Glutamatergic neuron (in vitro differentiated cells): Measurements from ENCODE around the gene NBAS. TPM values are rescaled to one million over a fixed set of nuclear protein-coding genes. Genes with fewer than 3 reads are reported as not detected.
"Not testable (repeated sequence)": the region's sequence is repeated elsewhere in the genome, so short reads cannot be mapped to it uniquely, and the experiment has no call there.

Source experiments
- DNase-seq: peaks from one replicate; pipeline ENCODE4 v3.0.0; 2022
- H3K27ac Mint-ChIP-seq: one replicate; pipeline ENCODE4 v1.8.0; 2020; ENCODE audit warnings: mild to moderate bottlenecking, mixed read lengths, inconsistent platforms; ENCODE audit not compliant: unreplicated experiment
- H3K27me3 Mint-ChIP-seq: one replicate; pipeline ENCODE4 v1.8.0; 2020; ENCODE audit warnings: mild to moderate bottlenecking, moderate library complexity, mixed read lengths, inconsistent platforms; ENCODE audit not compliant: unreplicated experiment
- H3K36me3 Mint-ChIP-seq: one replicate; pipeline ENCODE4 v1.8.0; 2020; ENCODE audit warnings: mild to moderate bottlenecking, mixed read lengths, inconsistent platforms; ENCODE audit not compliant: unreplicated experiment
- H3K4me1 Mint-ChIP-seq: one replicate; pipeline ENCODE4 v1.8.0; 2020; ENCODE audit warnings: mild to moderate bottlenecking, low read depth, mixed read lengths, inconsistent platforms; ENCODE audit not compliant: unreplicated experiment
- H3K4me3 Mint-ChIP-seq: one replicate; pipeline ENCODE4 v1.8.0; 2020; ENCODE audit warnings: mild to moderate bottlenecking, mixed read lengths, inconsistent platforms; ENCODE audit not compliant: unreplicated experiment
- H3K9me3 Mint-ChIP-seq: one replicate; pipeline ENCODE4 v1.8.0; 2020; ENCODE audit warnings: mild to moderate bottlenecking, moderate library complexity, mixed read lengths, inconsistent platforms; ENCODE audit not compliant: unreplicated experiment
- total RNA-seq: library from RNA; stranded (reverse); fragmentation: NEBNext Ultra II Directional; extraction: Animal tissue kit (Norgen Biotek cat#: 25700); gene quantifications from one replicate; pipeline ENCODE4 v1.2.1, GENCODE V29; 2021; ENCODE audit not compliant: unreplicated experiment
- TF ChIP-seq, protein P1 (sequence below): fragments of 200-600 bp; sonication (generic); IDR thresholded peaks from one replicate; pipeline ENCODE4 v1.5.0; 2021; ENCODE audit not compliant: partially characterized antibody, unreplicated experiment

The NBAS gene
- total RNA-seq, 1 donor from 2014 or later: 46.1 TPM

DNA sequence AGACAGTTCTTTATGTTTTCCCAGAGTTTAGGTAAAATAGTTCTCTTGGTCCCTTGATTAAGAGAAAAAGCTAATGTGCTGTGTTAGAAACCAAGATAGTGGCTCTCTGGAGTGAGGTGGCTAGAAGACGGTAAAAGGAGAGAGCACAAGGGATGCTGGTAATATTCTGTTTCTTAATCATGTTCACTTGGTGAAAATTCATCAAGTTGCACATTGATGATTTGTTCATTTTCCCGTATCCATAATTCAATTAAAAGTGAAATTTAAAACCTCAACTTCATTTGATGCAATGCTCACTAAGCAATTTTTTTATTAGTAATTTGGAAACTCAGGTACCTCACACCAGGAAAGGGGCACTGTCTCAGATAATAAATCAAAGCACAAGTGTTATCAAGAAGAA lies 113.8 kb downstream of the NBAS start:
- H3K27me3 Mint-ChIP-seq: no peaks in the 10 kb centered on the region
- DNase-seq: no peak
- H3K4me1 Mint-ChIP-seq: peaks cover 7% of the 10 kb centered on the region
- H3K27ac Mint-ChIP-seq: no peak overlapping the region
- TF ChIP-seq, protein P1, sequence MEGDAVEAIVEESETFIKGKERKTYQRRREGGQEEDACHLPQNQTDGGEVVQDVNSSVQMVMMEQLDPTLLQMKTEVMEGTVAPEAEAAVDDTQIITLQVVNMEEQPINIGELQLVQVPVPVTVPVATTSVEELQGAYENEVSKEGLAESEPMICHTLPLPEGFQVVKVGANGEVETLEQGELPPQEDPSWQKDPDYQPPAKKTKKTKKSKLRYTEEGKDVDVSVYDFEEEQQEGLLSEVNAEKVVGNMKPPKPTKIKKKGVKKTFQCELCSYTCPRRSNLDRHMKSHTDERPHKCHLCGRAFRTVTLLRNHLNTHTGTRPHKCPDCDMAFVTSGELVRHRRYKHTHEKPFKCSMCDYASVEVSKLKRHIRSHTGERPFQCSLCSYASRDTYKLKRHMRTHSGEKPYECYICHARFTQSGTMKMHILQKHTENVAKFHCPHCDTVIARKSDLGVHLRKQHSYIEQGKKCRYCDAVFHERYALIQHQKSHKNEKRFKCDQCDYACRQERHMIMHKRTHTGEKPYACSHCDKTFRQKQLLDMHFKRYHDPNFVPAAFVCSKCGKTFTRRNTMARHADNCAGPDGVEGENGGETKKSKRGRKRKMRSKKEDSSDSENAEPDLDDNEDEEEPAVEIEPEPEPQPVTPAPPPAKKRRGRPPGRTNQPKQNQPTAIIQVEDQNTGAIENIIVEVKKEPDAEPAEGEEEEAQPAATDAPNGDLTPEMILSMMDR: no peak
- H3K9me3 Mint-ChIP-seq: no peaks in the 10 kb centered on the region
- no peak overlapping the region for H3K4me3 Mint-ChIP-seq
- peaks cover 5% of the 10 kb centered on the region for H3K36me3 Mint-ChIP-seq

DNA sequence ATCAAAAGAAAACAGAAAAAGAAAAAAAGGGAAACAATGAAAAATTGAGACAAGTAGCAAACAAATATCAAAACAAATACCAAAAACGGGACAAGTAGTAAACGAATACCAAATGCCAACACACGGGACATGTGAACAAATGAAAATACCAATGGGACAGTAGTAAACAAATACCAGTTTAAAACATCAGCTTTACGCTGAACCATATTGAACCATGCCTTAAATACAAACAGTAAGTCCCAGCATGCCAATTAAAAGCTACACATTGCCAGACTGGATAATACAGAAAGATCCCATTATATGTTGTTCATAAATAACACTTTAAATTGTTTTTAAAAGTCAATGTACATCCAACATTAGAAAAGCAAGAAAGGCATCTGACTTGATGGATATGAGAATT lies 114.2 kb downstream of the NBAS start:
- no peak for DNase-seq
- Mint-ChIP-seq H3K9me3 (no peaks in the 10 kb centered on the region), H3K36me3 (peaks cover 5% of the 10 kb centered on the region), H3K27ac (no peak overlapping the region), H3K4me3 (no peak overlapping the region), H3K27me3 (no peaks in the 10 kb centered on the region), H3K4me1 (peaks cover 7% of the 10 kb centered on the region)
- TF ChIP-seq, protein P1: no peak

DNA sequence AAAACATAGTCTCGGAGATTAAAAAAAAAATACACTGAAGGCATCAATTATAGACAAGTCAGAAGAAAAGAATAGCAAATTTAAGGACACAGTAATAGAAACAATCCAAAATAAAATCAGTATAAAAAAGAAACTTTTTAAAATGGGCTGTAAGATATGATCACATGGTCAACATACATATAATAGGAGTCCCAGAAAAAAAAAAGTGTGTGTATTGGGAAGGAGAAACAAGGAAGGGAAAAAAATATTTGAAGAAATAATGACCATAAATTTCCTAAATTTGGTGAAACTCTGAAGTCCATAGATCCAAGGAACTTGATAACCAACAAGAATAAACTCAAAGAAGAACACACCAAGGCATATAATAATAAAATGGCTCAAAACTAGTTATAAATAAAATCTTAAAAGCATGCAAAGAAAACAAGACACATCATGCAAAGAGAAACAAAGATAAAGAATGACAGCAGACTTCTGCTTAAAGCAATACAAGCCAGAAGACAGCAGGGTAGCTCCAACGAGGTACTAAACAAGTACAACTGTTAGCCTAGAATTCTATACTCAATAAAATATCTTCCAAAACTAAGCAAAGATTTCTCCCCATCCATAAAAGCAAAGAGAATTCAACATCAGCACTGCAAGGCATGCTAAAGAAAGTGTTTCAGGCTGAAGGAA lies 115.1 kb downstream of the NBAS start:
- H3K4me3 Mint-ChIP-seq: no peak overlapping the region
- H3K4me1 Mint-ChIP-seq: peaks cover 7% of the 10 kb centered on the region
- peaks cover 5% of the 10 kb centered on the region for H3K36me3 Mint-ChIP-seq
- no peaks in the 10 kb centered on the region for H3K9me3 Mint-ChIP-seq
- H3K27ac Mint-ChIP-seq: no peak overlapping the region
- H3K27me3 Mint-ChIP-seq: no peaks in the 10 kb centered on the region
- DNase-seq: no peak
- TF ChIP-seq, protein P1: no peak

DNA sequence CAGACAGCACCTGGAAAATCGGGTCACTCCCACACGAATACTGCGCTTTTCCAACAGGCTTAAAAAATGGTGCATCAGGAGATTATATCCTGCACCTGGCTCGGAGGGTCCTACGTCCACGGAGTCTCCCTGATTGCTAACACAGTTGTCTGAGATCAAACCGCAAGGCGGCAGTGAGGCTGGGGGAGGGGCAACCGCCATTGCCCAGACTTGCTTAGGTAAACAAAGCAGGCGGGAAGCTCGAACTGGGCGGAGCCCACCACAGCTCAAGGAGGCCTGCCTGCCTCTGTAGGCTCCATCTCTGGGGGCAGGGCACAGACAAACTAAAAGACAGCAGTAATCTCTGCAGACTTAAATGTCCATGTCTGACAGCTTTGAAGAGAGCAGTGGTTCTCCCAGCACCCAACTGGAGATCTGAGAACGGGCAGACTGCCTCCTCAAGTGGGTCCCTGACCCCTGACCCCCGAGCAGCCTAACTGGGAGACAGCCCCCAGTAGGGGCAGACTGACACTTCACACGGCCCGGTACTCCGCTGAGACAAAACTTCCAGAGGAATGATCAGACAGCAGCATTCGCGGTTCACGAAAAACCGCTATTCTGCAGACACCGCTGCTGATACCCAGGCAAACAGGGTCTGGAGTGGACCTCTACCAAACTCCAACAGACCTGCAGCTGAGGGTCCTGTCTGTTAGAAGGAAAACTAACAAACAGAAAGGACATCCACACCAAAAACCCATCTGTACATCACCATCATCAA lies 121.2 kb downstream of the NBAS start:
- H3K4me1 Mint-ChIP-seq, H3K36me3 Mint-ChIP-seq, H3K27me3 Mint-ChIP-seq, H3K9me3 Mint-ChIP-seq, DNase-seq, H3K27ac Mint-ChIP-seq, H3K4me3 Mint-ChIP-seq: not testable (repeated sequence)

DNA sequence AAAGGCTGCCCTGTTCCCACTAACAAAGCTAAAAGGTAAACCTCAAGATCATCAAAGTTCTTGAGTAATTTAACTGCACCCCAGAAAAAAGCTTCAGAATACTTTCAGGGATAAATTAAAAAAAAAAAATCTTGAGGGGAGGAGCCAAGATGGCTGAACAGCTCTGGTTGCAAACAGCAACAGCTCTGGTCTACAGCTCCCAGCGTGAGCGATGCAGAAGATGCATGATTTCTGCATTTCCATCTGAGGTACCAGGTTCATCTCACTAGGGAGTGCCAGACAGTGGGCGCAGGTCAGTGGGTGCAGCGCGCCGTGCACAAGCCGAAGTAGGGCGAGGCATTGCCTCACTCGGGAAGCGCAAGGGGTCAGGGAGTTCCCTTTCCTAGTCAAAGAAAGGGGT lies 121.8 kb downstream of the NBAS start:
- not testable (repeated sequence) for H3K9me3 Mint-ChIP-seq, H3K27me3 Mint-ChIP-seq, DNase-seq, H3K36me3 Mint-ChIP-seq, H3K27ac Mint-ChIP-seq, H3K4me1 Mint-ChIP-seq, H3K4me3 Mint-ChIP-seq

DNA sequence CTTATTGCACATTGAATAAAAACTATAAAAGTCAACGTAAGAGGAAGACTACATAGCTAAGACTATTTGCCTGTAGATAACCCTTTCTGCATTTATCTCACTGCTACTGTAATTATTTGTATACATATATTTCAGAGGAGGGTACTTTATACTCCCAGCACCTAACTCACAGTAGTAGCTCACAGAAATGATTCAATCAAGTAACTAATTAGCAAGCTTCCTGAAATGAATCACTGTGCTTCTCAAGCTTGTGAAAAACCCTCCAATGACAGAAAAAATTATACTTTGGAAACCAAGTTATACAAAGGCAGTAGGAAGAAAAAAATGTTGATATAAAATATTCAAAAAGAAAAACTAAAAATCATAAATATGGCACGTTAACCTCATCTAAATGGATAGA lies 124.9 kb downstream of the NBAS start:
- no peak overlapping the region for H3K27ac Mint-ChIP-seq

More for the DNA sequence above, 124.9 kb downstream of the NBAS start:
- Mint-ChIP-seq H3K4me3 (no peak overlapping the region), H3K36me3 (peaks cover 6% of the 10 kb centered on the region), H3K4me1 (peaks cover 6% of the 10 kb centered on the region), H3K27me3 (no peaks in the 10 kb centered on the region), H3K9me3 (peaks cover 3% of the 10 kb centered on the region)
- TF ChIP-seq, protein P1: no peak
- DNase-seq: no peak
